ENCODE results near the gene CAPSL. TPM values are rescaled to one million over a fixed set of nuclear protein-coding genes. Genes with fewer than 3 reads are reported as not detected.
"Not testable (repeated sequence)": the region's sequence is repeated elsewhere in the genome, so short reads cannot be mapped to it uniquely, and the experiment has no call there.

CAPSL gene
- total and polyA plus RNA-seq, 2 experiments from 2014 or later, result 0.73 TPM; not detected in 1

GRCh38 chr5:35976859-35977258 lies 38.4 kb upstream of the CAPSL start:
- not testable (repeated sequence) for H3K4me3 Mint-ChIP-seq

GRCh38 chr5:35974570-35974969 lies 36.1 kb upstream of the CAPSL start:
- Mint-ChIP-seq H3K4me1 (no peaks in the 10 kb centered on the region), H3K27ac (no peak overlapping the region), H3K36me3 (ENCODE audit: low read depth) (peaks cover 6% of the 10 kb centered on the region; the same call in 2 of the 3 replicates), H3K9me3 (peaks cover 36% of the 10 kb centered on the region), H3K4me3 (no peak overlapping the region), H3K27me3 (ENCODE audit: insufficient read depth, low read depth, poor library complexity) (no peaks in the 10 kb centered on the region)
- Histone ChIP-seq H3K27ac (ENCODE audit: low read depth) (no peak overlapping the region), H3K4me1 (ENCODE audit: insufficient read depth) (no peaks in the 10 kb centered on the region), H3K4me2 (no peak overlapping the region), H3F3A (replicated peaks; ENCODE audit: low read depth) (no peaks in the 10 kb centered on the region), H3K79me2 (replicated peaks; ENCODE audit: insufficient read depth) (no peaks in the 10 kb centered on the region), H3K4me3 (no peak overlapping the region), H3K9me2 (ENCODE audit: insufficient read depth) (peaks cover 6% of the 10 kb centered on the region; the same call in 1 of the 2 replicates), H3K27me3 (ENCODE audit: insufficient read depth) (no peaks in the 10 kb centered on the region), H3K36me3 (ENCODE audit: insufficient read depth) (no peaks in the 10 kb centered on the region), H4K20me1 (replicated peaks; ENCODE audit: insufficient read depth) (no peaks in the 10 kb centered on the region), H2AFZ (no peak overlapping the region)
- ATAC-seq, result no peak
- DNase-seq (ENCODE audit: low spot score), result no peak
- TF ChIP-seq ETS1 (IDR thresholded peaks at IDR 0.05) (no peak), POLR2AphosphoS5 (IDR thresholded peaks at IDR 0.05; ENCODE audit: low read depth) (no peak), ZNF331 (CRISPR knock-in tag; IDR thresholded peaks at IDR 0.05; ENCODE audit: low read depth) (no peak), ZNF462 (CRISPR knock-in tag; IDR thresholded peaks at IDR 0.05) (no peak), CREB1 (CRISPR knock-in tag; IDR thresholded peaks at IDR 0.05; ENCODE audit: low read depth) (no peak), STAT1 (IDR thresholded peaks at IDR 0.05; ENCODE audit: unreplicated experiment) (no peak), REST (IDR thresholded peaks at IDR 0.05; ENCODE audit: unreplicated experiment) (no peak), CTCF (conservative IDR thresholded peaks at IDR 0.05; ENCODE audit: low read depth in 2 of 2) (no peak), JUNB (IDR thresholded peaks at IDR 0.05; ENCODE audit: unreplicated experiment) (no peak), NANOG (IDR thresholded peaks at IDR 0.05; ENCODE audit: borderline replicate concordance) (no peak)

More at GRCh38 chr5:35976859-35977258, 38.4 kb upstream of the CAPSL start:
- H3K9me3 Mint-ChIP-seq, result peaks cover 33% of the 10 kb centered on the region
- H3K27me3 ChIP-seq (ENCODE audit: insufficient read depth); H3K4me1 Mint-ChIP-seq; H3K27ac Mint-ChIP-seq; H3K4me2 ChIP-seq; ATAC-seq; H3K4me3 ChIP-seq; H4K20me1 ChIP-seq (replicated peaks; ENCODE audit: insufficient read depth); H3K36me3 ChIP-seq (ENCODE audit: insufficient read depth); H3K4me1 ChIP-seq (ENCODE audit: insufficient read depth); H3K27ac ChIP-seq (ENCODE audit: low read depth); H3K79me2 ChIP-seq (replicated peaks; ENCODE audit: insufficient read depth); DNase-seq (ENCODE audit: low spot score); H2AFZ ChIP-seq; H3K27me3 Mint-ChIP-seq (ENCODE audit: insufficient read depth, low read depth, poor library complexity); H3F3A ChIP-seq (replicated peaks; ENCODE audit: low read depth); H3K9me2 ChIP-seq (ENCODE audit: insufficient read depth): not testable (repeated sequence)
- peaks cover 14% of the 10 kb centered on the region for H3K36me3 Mint-ChIP-seq (ENCODE audit: low read depth)
